Endothelial cell (in vitro differentiated cells): Measurements from ENCODE around the gene LCMT1. TPM values are rescaled to one million over a fixed set of nuclear protein-coding genes. Genes with fewer than 3 reads are reported as not detected.
"Not testable (repeated sequence)": the region's sequence is repeated elsewhere in the genome, so short reads cannot be mapped to it uniquely, and the experiment has no call there.

Experiments
- DNase-seq: peaks from one replicate; pipeline ENCODE4 v3.0.0; 2021; ENCODE audit warnings: low spot score
- H3K27ac Mint-ChIP-seq: one replicate; pipeline ENCODE4 v1.8.0; 2021; ENCODE audit warnings: mixed read lengths, inconsistent platforms; ENCODE audit not compliant: unreplicated experiment
- H3K27me3 Mint-ChIP-seq: one replicate; pipeline ENCODE4 v1.8.0; 2021; ENCODE audit warnings: mild to moderate bottlenecking, moderate library complexity, mixed read lengths, inconsistent platforms; ENCODE audit not compliant: unreplicated experiment
- H3K36me3 Mint-ChIP-seq: one replicate; pipeline ENCODE4 v1.8.0; 2021; ENCODE audit warnings: mild to moderate bottlenecking, low read depth, mixed read lengths, inconsistent platforms; ENCODE audit not compliant: unreplicated experiment
- H3K4me1 Mint-ChIP-seq: one replicate; pipeline ENCODE4 v1.8.0; 2021; ENCODE audit warnings: mild to moderate bottlenecking, mixed read lengths, inconsistent platforms; ENCODE audit not compliant: unreplicated experiment
- H3K4me3 Mint-ChIP-seq: one replicate; pipeline ENCODE4 v1.8.0; 2021; ENCODE audit warnings: mild to moderate bottlenecking, mixed read lengths, inconsistent platforms; ENCODE audit not compliant: unreplicated experiment
- H3K9me3 Mint-ChIP-seq: one replicate; pipeline ENCODE4 v1.8.0; 2021; ENCODE audit warnings: mixed read lengths, inconsistent platforms; ENCODE audit not compliant: unreplicated experiment
- total RNA-seq: library from RNA; stranded (reverse); fragmentation: NEBNext Ultra II Directional; extraction: Animal tissue kit (Norgen Biotek cat#: 25700); gene quantifications from one replicate; pipeline ENCODE4 v1.2.1, GENCODE V29; 2021; ENCODE audit not compliant: unreplicated experiment
- TF ChIP-seq, protein P1 (sequence below): fragments of 200-600 bp; sonication (generic); IDR thresholded peaks from one replicate; pipeline ENCODE4 v1.5.0; 2021; ENCODE audit warnings: antibody characterized with exemption; ENCODE audit not compliant: unreplicated experiment

Gene LCMT1
- total RNA-seq, 1 donor from 2014 or later, result 59.3 TPM

DNA sequence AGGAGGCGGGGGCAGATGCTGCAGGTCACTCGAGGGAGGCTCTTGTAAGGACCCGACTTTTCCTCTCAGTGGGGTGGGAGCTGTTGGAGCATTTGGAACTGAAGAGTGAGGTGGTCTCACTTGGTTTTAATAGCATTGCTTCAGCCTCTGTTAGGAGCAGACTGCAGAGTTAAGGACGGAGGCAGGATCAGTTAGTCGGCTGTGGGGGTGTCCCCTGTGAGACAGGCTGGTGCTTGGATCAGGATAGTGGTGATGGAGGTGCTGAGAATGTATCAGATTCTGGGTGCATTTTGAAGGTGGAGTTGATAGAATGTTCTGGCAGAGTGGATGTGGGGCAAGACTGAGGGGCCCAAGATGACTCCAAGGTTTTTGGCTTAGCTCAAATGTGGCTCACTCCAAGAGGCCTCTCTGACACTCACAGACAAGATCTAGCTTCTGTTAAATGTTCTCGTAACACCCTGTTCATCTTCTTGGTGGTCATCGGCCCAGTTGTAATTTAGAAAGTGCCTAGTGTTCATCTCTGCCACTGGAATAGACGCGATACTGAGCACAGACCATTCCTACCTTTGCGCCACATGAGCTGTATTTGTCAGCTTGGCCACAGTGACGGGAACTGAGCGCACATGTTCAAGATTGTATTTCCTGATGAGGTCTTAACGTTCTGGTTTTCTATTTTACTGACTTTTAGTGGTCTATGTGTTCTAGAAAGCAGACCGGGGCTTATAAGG, 7.5 kb downstream of the LCMT1 start:
- peak overlapping the region; percentile 43 for H3K4me3 Mint-ChIP-seq
- no peak overlapping the region for H3K27ac Mint-ChIP-seq

DNA sequence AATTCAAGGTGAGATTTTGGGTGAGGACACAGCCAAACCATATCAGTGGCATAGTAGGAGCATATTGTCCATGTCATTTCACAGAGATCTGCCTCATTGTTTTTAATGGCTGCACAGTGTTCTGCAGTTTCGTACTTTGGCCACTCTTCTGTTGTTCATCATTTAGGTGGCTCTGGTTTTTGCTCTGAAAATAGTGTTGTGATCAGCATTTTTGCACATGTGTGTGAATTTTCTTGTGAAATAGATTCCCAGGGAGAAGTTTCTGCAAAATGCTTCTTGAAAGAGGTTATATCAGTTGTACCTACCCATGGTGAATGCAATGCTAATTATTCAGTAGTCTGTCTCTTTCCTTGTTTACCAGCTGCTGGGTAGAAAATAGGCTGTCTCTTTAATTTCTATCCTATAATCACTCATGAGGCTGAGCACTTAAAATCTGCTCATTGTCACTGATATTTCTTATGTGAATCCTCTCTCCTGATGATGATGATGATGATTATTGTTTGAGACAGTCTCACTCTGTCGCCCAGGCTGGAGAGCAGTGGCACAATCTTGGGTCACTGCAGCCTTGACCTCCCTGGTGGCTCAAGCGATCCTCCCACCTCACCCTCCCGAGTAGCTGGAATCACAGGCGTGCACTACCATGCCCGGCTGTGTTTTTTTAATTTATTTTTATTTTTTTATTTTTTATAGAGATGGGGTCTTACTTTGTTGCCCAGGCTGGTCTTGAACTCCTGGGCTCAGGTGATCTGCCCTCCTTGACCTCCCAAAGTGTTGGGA, 10.5 kb downstream of the LCMT1 start:
- TF ChIP-seq, protein P1, sequence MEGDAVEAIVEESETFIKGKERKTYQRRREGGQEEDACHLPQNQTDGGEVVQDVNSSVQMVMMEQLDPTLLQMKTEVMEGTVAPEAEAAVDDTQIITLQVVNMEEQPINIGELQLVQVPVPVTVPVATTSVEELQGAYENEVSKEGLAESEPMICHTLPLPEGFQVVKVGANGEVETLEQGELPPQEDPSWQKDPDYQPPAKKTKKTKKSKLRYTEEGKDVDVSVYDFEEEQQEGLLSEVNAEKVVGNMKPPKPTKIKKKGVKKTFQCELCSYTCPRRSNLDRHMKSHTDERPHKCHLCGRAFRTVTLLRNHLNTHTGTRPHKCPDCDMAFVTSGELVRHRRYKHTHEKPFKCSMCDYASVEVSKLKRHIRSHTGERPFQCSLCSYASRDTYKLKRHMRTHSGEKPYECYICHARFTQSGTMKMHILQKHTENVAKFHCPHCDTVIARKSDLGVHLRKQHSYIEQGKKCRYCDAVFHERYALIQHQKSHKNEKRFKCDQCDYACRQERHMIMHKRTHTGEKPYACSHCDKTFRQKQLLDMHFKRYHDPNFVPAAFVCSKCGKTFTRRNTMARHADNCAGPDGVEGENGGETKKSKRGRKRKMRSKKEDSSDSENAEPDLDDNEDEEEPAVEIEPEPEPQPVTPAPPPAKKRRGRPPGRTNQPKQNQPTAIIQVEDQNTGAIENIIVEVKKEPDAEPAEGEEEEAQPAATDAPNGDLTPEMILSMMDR, result no peak
- H3K36me3 Mint-ChIP-seq, result peaks cover 19% of the 10 kb centered on the region
- H3K27me3 Mint-ChIP-seq, result no peaks in the 10 kb centered on the region
- H3K9me3 Mint-ChIP-seq, result no peaks in the 10 kb centered on the region
- no peak overlapping the region for H3K27ac Mint-ChIP-seq
- H3K4me1 Mint-ChIP-seq, result peaks cover 26% of the 10 kb centered on the region
- H3K4me3 Mint-ChIP-seq, result no peak overlapping the region
- DNase-seq, result no peak

More for the DNA sequence above, 7.5 kb downstream of the LCMT1 start:
- Mint-ChIP-seq H3K36me3 (peaks cover 27% of the 10 kb centered on the region), H3K9me3 (no peaks in the 10 kb centered on the region), H3K27me3 (peaks cover 4% of the 10 kb centered on the region), H3K4me1 (peaks cover 29% of the 10 kb centered on the region)
- DNase-seq, result no peak
- TF ChIP-seq, protein P1, result no peak

DNA sequence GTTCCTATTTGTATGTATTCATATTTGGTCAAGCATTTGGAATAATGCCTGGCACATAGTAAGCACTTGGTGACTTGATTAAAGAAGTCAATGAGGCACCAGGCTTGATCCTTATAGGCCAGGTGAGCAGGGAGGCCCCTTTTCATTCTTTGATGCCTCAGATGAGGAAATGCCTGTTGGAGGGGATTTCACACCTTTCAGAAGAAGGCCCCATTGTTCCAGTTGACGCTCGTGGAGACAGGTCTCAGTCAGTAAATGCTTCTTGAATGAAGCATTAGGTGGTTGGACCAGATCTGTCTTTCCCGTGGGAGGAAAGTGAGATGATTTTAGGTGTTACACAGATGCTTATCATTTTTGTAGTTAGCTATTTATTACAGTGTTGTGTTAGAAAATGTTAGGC, 13.0 kb downstream of the LCMT1 start:
- Mint-ChIP-seq H3K27ac (no peak overlapping the region), H3K4me1 (peaks cover 11% of the 10 kb centered on the region), H3K9me3 (no peaks in the 10 kb centered on the region), H3K27me3 (no peaks in the 10 kb centered on the region), H3K36me3 (peaks cover 5% of the 10 kb centered on the region), H3K4me3 (no peak overlapping the region)
- TF ChIP-seq, protein P1, result no peak
- DNase-seq, result no peak

DNA sequence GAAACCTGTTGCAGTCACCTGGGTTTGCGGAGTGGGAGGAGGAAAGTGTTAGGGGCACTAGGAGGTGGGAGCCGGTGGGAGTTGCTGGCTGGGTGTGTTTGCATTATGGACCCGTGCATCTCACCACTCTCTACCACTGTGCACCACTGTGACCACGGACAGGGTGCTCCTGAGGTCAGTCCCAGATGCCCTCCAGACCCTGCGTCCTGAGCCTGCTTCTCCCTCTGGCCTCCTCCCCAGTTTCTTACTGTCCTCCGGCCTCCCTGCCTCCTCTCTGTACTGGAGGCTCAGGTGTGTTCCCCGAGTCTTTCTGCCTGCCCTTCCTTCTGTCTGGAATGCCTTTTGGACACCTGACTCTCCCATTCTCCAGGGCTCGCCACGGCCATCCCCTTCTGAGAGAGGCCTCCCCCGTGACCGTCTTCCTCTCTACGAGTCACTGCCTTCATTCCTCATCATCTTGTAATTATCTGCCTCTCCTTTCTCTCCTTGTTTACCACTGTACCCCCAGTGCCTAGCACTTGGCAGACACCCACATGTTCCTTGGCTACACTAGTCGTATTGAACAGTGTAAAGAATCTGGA, 14.6 kb downstream of the LCMT1 start:
- H3K36me3 Mint-ChIP-seq, H3K27me3 Mint-ChIP-seq, H3K4me3 Mint-ChIP-seq, DNase-seq, H3K9me3 Mint-ChIP-seq: not testable (repeated sequence)
- Mint-ChIP-seq H3K4me1 (peaks cover 11% of the 10 kb centered on the region), H3K27ac (peak overlapping the region; percentile 13)

DNA sequence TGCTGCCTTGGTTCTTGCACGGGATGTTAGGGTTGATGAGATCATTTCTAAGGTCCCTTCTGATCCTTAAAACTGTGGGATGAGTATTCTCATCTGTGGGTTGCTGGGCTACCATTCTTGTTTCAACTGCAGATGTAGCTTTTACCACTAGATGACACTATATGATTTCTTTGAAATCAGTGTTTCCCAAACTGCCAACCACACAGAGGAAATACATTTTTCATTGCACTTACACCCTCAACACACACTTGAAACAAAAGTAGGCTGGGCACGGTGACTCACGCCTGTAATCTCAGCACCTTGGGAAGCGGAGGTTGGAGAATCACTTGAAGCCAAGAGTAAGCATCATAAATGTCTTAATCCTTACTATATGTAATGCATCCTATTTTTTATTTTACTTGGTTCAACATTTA, 15.3 kb downstream of the LCMT1 start:
- no peak overlapping the region for H3K27ac Mint-ChIP-seq
- DNase-seq, result no peak
- TF ChIP-seq, protein P1, result no peak
- no peak overlapping the region for H3K4me3 Mint-ChIP-seq
- no peaks in the 10 kb centered on the region for H3K9me3 Mint-ChIP-seq
- peaks cover 11% of the 10 kb centered on the region for H3K4me1 Mint-ChIP-seq
- peaks cover 5% of the 10 kb centered on the region for H3K36me3 Mint-ChIP-seq
- H3K27me3 Mint-ChIP-seq, result no peaks in the 10 kb centered on the region

DNA sequence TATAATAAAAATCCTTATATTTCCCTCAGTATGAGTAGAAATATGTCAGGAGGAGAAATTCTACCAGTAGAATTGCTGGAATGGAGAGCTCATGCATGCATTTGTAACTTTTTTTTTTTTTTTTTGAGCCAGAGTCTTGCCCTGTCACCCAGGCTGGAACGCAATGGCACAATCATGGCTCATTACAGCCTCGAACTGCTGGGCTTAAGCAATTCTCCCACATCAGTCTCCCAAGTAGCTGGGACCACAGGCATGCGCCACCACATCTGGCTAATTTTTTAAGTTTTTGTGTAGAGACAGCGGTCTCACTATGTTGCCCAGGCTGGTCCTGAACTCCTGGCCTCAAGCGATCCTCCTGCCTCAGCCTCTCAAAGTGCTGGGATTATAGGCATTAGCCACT, 21.2 kb downstream of the LCMT1 start:
- H3K9me3 Mint-ChIP-seq, result not testable (repeated sequence)

More for the DNA sequence above, 21.2 kb downstream of the LCMT1 start:
- not testable (repeated sequence) for DNase-seq, H3K27me3 Mint-ChIP-seq, H3K36me3 Mint-ChIP-seq, H3K4me1 Mint-ChIP-seq, H3K27ac Mint-ChIP-seq, H3K4me3 Mint-ChIP-seq
